ENCODE results near the gene FMO2.

FMO2 gene

DNA sequence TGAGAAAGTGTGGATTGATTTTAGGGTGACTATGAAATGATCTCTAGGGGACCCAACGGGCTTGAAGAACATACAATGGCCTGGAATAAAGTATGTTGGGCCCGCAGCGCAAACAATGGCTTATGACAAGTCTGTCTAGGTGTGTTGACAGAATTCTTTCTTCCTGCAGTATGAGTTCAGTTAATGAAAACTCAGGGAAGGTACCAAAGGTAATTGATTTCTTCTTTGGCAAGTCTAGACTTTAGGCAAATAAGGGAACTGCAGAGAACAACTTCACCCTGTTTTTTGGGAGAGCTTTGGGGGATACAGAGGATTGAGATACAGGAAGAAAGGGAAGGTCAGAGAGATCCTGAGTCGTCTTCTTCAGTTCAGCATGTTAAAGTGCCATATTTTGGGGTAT, 7.8 kb upstream of the FMO2 start:
- DNase-seq = no peak

GRCh38 chr1:171179318-171180227, 5.5 kb upstream of the FMO2 start:
- DNase-seq = no peak

DNA sequence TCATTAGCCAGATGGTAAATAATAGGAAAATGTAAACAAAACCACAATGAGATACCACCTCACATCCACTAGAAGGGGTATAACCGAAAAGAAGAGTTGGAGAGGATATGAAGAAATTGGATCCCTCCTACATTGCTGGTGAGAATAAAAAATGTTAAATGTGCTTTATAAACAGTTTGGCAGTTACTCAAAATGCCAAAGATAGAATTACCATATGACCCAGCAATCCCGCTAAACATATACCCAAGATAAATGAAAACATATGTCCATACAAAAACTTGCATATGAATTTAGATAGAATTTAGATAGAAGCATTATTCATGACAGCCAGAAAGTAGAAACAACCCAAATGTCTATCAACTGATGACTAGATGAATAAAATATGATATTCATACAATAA, 4.4 kb upstream of the FMO2 start:
- DNase-seq = no peak

- no peak for DNase-seq
Observed at GRCh38 chr1:171188388-171189266, 3.5 kb downstream of the FMO2 start.

DNA sequence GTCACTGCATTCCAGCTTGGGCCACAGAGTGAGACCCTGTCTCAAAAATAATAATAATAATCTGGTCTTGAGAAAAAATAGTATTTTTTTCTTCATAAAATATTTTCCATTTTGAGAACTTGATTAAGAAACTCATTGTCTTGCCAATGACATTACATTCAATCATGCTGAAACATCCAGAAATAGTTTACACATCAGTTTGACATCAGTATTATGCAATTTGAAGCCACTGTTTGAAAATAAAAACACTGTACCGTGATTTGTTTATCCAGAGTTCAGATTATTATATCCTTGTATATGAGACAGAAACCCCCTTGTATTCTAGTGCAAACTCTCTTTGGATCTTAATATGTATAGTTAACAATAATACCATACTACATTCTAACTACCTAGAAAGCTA, 6.9 kb downstream of the FMO2 start:
- no peak for DNase-seq

DNA sequence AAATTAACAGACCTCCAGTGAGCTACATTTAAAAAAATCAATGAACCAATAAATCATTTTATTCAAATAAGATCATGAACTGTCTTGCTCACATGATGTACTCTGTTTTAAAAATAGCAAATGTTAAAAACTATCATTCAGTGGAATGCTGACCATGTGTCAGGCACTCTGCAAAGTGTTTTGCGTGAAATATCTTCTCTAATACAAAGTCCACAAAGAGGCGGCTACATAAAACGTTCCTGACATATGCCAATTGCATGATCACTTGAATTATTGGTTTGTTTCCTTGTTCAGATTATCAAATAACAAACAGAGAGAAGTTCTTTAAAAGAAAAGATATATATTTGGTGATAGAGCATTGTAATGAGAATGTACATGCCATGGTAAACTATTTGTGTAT, 10.7 kb downstream of the FMO2 start:
- DNase-seq = no peak

DNA sequence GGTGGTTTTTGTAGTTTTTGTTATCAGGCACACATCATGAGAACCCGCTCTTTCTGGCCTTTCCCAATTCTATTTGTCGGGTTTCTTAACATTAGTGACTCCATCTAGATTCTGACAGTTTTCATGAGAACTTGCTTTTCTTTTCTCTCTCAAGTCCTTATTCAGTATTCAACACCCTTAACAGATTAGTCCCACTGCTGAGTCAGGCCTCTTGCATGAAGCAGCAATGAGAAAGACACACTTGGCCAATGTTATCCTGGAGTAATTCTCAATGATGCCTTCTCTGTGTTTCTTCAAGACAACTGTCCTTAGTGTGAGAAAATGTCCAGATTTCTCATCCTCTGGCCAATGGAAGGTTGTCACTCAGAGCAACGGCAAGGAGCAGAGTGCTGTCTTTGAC, 11.3 kb downstream of the FMO2 start:
- DNase-seq = no peak

- no peak for DNase-seq
Observed at GRCh38 chr1:171198081-171198480, 13.0 kb downstream of the FMO2 start.

DNA sequence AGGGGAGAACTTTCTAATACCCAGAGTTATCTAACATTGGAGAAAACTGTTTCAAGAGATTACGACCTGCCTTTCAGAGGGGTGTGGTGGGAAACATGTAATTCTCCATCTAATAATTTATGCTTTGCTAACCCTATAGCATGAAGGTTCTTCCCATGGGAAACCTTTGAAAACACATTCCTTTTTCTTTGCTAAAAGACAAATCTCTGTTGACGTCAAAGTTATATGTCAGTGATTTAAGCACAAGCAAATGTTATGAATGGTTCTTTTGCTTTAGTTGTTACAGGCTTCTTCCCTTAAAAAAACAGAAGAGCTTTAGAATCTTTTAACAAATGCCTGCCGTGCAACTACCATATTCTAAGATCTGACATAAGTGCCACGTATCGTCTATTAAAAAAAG, 19.2 kb downstream of the FMO2 start:
- DNase-seq = no peak

GRCh38 chr1:171206204-171206977, 21.3 kb downstream of the FMO2 start:
- DNase-seq = no peak

DNA sequence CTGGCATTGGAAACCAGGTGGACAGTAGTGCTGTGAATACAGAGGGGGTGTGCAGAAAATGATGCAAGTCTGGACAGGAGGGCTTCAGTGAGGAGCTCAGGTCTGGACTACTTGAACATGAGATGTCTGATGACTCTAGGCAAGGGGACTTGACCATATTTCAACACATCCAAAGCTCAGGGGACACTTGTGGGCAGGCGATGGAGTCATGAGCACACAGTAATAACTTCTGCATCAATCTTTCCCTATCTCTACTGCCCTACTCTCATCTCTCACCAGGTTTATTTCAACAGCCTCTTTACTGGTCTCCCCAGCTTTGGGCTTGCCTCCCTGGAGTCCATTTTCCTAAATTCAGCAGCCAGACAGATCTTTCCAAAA, 21.9 kb downstream of the FMO2 start:
- DNase-seq = no peak

- no peak for DNase-seq
Observed at GRCh38 chr1:171207377-171207776, 22.3 kb downstream of the FMO2 start.

DNA sequence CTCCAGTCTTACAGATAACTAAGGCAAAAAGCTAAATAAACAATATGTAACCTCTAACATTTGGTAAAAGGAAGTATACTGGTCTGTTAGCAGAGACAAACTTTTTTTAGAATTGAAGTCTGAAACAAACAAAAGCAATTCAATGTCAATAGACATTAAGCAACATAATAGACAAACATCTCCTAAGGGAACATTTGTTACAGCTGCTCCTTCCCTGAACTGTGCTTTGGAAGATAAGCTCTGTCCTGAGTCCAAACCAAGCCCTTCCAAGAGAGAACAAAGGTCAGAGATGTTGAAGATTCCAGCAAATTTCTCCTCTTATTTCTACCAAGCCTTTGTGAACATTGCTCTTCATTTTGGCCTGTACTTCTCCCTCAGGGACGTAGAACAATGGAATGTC, 25.3 kb downstream of the FMO2 start:
- DNase-seq = no peak

DNA sequence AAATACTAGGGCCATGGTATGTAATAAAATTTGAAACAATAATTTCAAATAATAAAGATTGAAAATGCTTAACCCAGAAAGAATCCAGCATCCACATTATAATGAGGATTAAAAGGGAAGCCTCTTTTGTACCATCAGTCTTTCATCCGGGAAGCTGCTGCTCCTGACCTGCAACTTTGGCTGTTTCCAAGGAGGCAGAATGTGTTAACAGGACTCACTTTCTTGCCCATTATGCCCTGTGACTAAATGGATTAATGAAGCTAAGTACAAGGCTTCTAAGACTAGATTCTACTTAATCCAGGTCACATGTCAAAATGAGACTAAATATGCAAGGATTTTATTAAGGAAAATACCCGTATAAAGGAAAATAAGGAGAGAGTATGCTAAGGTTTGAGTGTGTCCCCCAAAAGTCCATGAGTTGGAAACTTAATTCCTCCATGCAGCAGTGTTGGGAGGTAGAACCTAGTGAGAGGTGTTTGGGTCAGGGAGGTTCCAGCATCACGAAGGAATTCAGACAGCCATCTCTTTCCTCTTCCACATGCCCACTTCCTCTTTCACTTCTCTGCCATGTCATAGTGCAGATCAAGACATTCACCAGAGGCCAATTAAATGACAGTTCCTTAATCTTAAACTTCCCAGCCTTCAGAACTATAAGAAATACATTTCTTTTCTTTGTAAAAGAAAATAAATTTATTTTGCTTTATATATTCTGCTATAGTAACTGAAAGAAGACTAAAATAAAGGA, 27.7 kb downstream of the FMO2 start:
- no peak for DNase-seq

DNA sequence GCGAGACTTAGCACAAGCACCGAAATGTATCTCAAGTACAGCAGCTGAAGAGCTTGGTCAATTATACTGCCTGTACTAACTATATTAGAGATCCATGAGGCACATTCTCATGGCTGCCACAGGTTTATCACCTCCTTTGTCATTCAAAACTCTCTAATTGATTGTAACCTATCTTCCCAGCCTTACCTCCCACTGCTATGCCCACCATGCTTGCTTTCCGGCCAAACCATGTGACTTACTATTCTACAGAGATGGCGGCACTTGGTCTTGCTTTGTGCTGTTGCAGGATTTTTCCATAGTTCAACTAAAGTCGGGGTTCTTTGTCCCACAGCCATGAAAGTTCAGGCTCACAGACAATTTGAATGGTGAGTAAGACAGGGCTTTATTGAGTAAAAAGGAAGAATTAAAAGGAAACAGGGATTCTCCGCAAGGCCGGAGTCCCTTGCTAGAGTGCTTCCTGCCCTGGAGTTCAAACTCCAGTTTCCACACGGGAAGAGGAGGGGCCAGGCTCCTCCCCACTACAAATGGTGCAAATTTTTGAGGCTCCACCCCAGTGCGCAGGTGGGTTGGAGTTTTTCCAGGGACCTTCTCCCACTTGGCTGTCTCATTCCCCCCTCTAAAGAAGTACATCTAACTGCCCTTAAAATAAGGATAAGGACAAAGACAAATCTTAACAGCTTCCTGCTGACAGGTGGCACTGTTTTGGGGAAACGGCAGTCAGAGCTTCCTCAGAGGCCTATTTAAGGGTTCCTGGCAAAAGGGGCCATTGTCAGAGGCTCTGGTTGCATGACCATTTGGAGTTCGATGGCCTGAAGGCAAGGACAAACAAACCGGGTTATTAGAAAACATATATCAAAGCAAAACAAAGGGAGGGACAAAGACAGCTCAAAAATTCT, 28.7 kb downstream of the FMO2 start:
- no peak for DNase-seq

DNA sequence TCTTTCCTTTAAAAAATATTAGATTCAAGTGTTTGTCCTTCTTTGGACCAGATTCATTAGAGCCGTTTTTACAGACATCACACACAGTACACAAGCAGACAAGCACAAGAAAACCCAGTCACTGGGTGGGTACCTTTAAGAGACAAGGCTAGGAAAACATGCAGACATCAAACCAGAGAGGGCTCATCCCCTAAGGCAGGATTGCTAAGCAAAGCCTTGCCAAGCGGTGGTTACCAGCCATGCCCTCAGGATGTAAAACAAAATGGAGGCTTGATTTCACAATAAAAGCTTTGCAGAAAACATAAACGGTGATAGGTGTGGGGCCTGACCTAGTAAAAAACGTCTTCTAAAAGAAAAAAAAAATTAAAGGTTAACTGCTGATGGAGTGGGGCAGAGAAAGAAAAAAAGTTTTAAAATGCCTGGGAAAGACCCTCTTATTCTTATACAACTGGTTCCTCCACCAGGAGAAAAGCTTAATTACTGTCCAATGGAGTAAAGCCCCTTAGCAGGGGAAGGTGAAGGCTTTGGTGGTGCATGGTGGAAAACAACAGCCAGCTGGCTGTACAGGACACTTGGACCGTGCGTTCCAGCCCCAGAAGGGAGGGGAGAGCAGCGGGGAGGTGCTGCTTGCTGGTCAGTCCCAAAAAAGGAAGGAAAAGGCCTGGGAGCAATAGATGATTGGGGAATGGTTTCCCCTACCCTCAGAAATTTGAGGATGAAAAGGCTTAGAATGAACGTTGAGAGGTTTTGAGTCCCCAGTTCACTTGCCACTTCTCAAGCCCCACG, 32.8 kb downstream of the FMO2 start:
- DNase-seq = no peak

GRCh38 chr1:171218661-171219060, 33.6 kb downstream of the FMO2 start:
- no peak for DNase-seq

- DNase-seq = no peak
Observed at GRCh38 chr1:171219346-171220080, 34.4 kb downstream of the FMO2 start.

- no peak for DNase-seq
Observed at GRCh38 chr1:171220081-171220420, 35.0 kb downstream of the FMO2 start.

DNA sequence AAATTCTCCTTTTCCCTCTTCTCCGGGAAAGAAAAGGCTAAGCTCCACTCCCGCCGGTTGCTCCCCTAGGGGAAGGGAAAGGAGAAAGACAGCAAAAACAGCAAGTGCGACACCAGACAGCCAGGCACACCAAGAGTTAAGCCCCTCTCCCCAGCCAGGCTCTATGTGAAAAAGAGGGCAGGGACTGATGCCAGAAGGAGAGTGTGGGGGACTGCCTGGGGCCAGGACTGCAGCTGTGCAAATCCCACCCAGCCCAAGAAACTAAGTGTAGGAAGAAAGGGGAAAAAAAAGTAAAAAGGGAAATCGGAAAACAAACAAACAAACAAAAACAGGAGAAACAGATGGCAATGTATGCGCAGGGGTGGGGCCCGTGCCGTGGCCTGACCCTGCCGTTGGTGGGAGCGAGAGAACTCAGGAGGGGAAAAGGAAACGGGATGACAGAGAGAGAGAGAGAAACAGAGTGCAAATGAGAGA, 35.5 kb downstream of the FMO2 start:
- DNase-seq = no peak

All from effector CD8-positive, alpha-beta T cell (primary cell).